ENCODE measurements around the gene NF2. TPM values are rescaled to one million over a fixed set of nuclear protein-coding genes. Genes with fewer than 3 reads are reported as not detected.

NF2 gene
- total and polyA plus RNA-seq, 11 donors = 15.0 to 137 (median 52.1) TPM

- DNase-seq (no peak), ATAC-seq (peak in 2 of 4 donors; percentile 24 to 38)
- H3K4me3 ChIP-seq = no peak overlapping the region
- H3K9me3 ChIP-seq = no peaks in the 10 kb centered on the region
- H3K27me3 ChIP-seq = peaks cover 0 to 47% (median 16%) of the 10 kb centered on the region in 9 donors
- intact Hi-C loops (cut with DNase I) = loop anchor here in 1 of 10 donors (10.0 kb wide), 1 partner anchor 380 kb away; the partner anchor contains the start of gene HORMAD2
- 0 to 28% (median 25%) methylated on average over 4 to 14 of the region's 14 CpGs for WGBS, 4 donors
- TF ChIP-seq POLR2A (IDR thresholded peaks at IDR 0.05) (no peak), CTCF (IDR thresholded peaks at IDR 0.05) (no peak)
- no peak overlapping the region for H3K27ac ChIP-seq
- peaks cover 0 to 24% (median 7%) of the 10 kb centered on the region in 12 donors for H3K4me1 ChIP-seq
- H3K36me3 ChIP-seq = no peaks in the 10 kb centered on the region
Observed at GRCh38 chr22:29704528-29705285, 101.3 kb downstream of the NF2 start.

GRCh38 chr22:29705651-29706050, 102.2 kb downstream of the NF2 start:
- Histone ChIP-seq H3K27ac (no peak overlapping the region), H3K4me1 (peaks cover 0 to 26% (median 7%) of the 10 kb centered on the region in 12 donors), H3K36me3 (no peaks in the 10 kb centered on the region), H3K4me3 (no peak overlapping the region), H3K27me3 (peaks cover 0 to 47% (median 16%) of the 10 kb centered on the region in 9 donors), H3K9me3 (no peaks in the 10 kb centered on the region)
- ATAC-seq = no peak
- intact Hi-C loops (cut with DNase I) = loop anchor here in 1 of 10 donors (10.0 kb wide), 1 partner anchor 379 kb away; the partner anchor contains the start of gene HORMAD2
- no peak for TF ChIP-seq POLR2A (IDR thresholded peaks at IDR 0.05)
- no peak for TF ChIP-seq CTCF (IDR thresholded peaks at IDR 0.05)
- 78 to 91% (median 84%) methylated on average over 4 to 7 of the region's 7 CpGs for WGBS, 4 donors
- DNase-seq = no peak

GRCh38 chr22:29706486-29706885, 103.1 kb downstream of the NF2 start:
- 27 to 47% (median 35%) methylated on average over 9 of the region's 9 CpGs for WGBS, 4 donors
- Histone ChIP-seq H3K27ac (no peak overlapping the region), H3K4me3 (no peak overlapping the region), H3K4me1 (peaks cover 0 to 33% (median 7%) of the 10 kb centered on the region in 12 donors), H3K9me3 (no peaks in the 10 kb centered on the region), H3K36me3 (no peaks in the 10 kb centered on the region), H3K27me3 (peaks cover 0 to 51% (median 10%) of the 10 kb centered on the region in 9 donors)
- ATAC-seq (no peak), DNase-seq (no peak)
- no peak for TF ChIP-seq POLR2A (IDR thresholded peaks at IDR 0.05)
- TF ChIP-seq CTCF (IDR thresholded peaks at IDR 0.05) = no peak
- intact Hi-C loops (cut with DNase I) = loop anchor here in 1 of 10 donors (10.0 kb wide), 1 partner anchor 378 kb away; the partner anchor contains the start of gene HORMAD2

- no peak overlapping the region for H3K4me3 ChIP-seq
- no peaks in the 10 kb centered on the region for H3K36me3 ChIP-seq
- intact Hi-C loops (cut with DNase I) = loop anchor here in 1 of 10 donors (10.0 kb wide), 1 partner anchor 378 kb away; the partner anchor contains the start of gene HORMAD2
- no peak for TF ChIP-seq POLR2A (IDR thresholded peaks at IDR 0.05)
- TF ChIP-seq CTCF (IDR thresholded peaks at IDR 0.05) = no peak
- no peak for DNase-seq
- ATAC-seq = no peak
- peaks cover 0 to 28% (median 6%) of the 10 kb centered on the region in 12 donors for H3K4me1 ChIP-seq
- WGBS, 4 donors = 43 to 68% (median 60%) methylated on average over 17 to 18 of the region's 18 CpGs
- H3K27ac ChIP-seq = no peak overlapping the region
- H3K27me3 ChIP-seq = peaks cover 0 to 51% (median 10%) of the 10 kb centered on the region in 9 donors
- H3K9me3 ChIP-seq = no peaks in the 10 kb centered on the region
Observed at GRCh38 chr22:29707010-29707409, 103.6 kb downstream of the NF2 start.
